CD8-positive, alpha-beta memory T cell (primary cell): ENCODE measurements around the gene MDFI. TPM values are rescaled to one million over a fixed set of nuclear protein-coding genes. Genes with fewer than 3 reads are reported as not detected.

Experiments used
- CTCF ChIA-PET: fragments of 350-600 bp; sonication (Branson Sonifier 250); formaldehyde crosslinking; loops from one replicate; lab custom pipeline; 2021; ENCODE audit warnings: antibody characterized with exemption; lab: Charles Lee
- POLR2A ChIA-PET: fragments of 350-600 bp; sonication (Branson Sonifier 250); formaldehyde crosslinking; loops from one replicate; lab custom pipeline; 2021; ENCODE audit warnings: antibody characterized with exemption; lab: Charles Lee
- DNase-seq, 5 donors: peaks; one replicate each; pipeline versions ENCODE4 v3.0.0 to v3.0.0-alpha.2; 2020 to 2022; ENCODE audit warnings: mixed read lengths in 1 of 5
- H3K27ac ChIP-seq: one replicate; pipeline ENCODE4 v1.7.0; 2013; ENCODE audit warnings: low read depth, mild to moderate bottlenecking, low read length, moderate library complexity
- H3K27me3 ChIP-seq: 2 replicates; pipeline ENCODE4 v1.7.0; 2013; ENCODE audit warnings: low read length, mild to moderate bottlenecking; ENCODE audit not compliant: insufficient read depth, poor library complexity, severe bottlenecking
- H3K36me3 ChIP-seq: 2 replicates; pipeline ENCODE4 v1.7.0; 2013; ENCODE audit warnings: mild to moderate bottlenecking, low read length, moderate library complexity; ENCODE audit not compliant: insufficient read depth
- H3K4me1 ChIP-seq: 2 replicates; pipeline ENCODE4 v1.7.0; 2013; ENCODE audit warnings: mild to moderate bottlenecking, low read length, moderate library complexity; ENCODE audit not compliant: insufficient read depth
- H3K4me3 ChIP-seq: 2 replicates; pipeline ENCODE4 v1.7.0; 2013; ENCODE audit warnings: mild to moderate bottlenecking, low read length
- H3K9me3 ChIP-seq: 2 replicates; pipeline ENCODE4 v1.7.0; 2013; ENCODE audit warnings: mild to moderate bottlenecking, low read length
- H3K27ac Mint-ChIP-seq, 8 donors: one replicate each; pipeline ENCODE4 v1.8.0; 2020 to 2021; ENCODE audit warnings: mixed read lengths in 8 of 8, mild to moderate bottlenecking in 6 of 8, inconsistent platforms in 3 of 8, moderate library complexity in 3 of 8
- H3K27me3 Mint-ChIP-seq, 2 donors: one replicate each; pipeline ENCODE4 v1.8.0; 2020 to 2021; ENCODE audit warnings: mixed read lengths in 2 of 2, mild to moderate bottlenecking in 1 of 2, moderate library complexity in 1 of 2
- H3K36me3 Mint-ChIP-seq, 3 donors: one replicate each; pipeline ENCODE4 v1.8.0; 2020 to 2021; ENCODE audit warnings: mixed read lengths in 3 of 3, inconsistent platforms in 1 of 3, mild to moderate bottlenecking in 1 of 3
- H3K4me1 Mint-ChIP-seq, 3 donors: one replicate each; pipeline ENCODE4 v1.8.0; 2020 to 2021; ENCODE audit warnings: mixed read lengths in 3 of 3, inconsistent platforms in 1 of 3, mild to moderate bottlenecking in 1 of 3
- H3K4me3 Mint-ChIP-seq, 7 donors: one replicate each; pipeline ENCODE4 v1.8.0; 2020 to 2021; ENCODE audit warnings: mixed read lengths in 7 of 7, mild to moderate bottlenecking in 6 of 7, moderate library complexity in 4 of 7, inconsistent platforms in 2 of 7
- H3K9me3 Mint-ChIP-seq, 5 donors: one replicate each; pipeline ENCODE4 v1.8.0; 2020 to 2022; ENCODE audit warnings: mixed read lengths in 5 of 5, mild to moderate bottlenecking in 3 of 5, moderate library complexity in 2 of 5, inconsistent platforms in 1 of 5
- polyA plus RNA-seq: library from polyadenylated mRNA; unstranded; fragments of 300-500 nt; fragmentation: Illumina TruSeq; gene quantifications from one replicate; pipeline ENCODE4 v1.2.3, GENCODE V29; 2021
- total RNA-seq, 2 experiments: library from RNA; stranded (reverse); gene quantifications; one replicate each; pipeline ENCODE4 v1.2.3, GENCODE V29; 2021

The MDFI gene
- total and polyA plus RNA-seq, 3 experiments from 2014 or later: not detected

DNA sequence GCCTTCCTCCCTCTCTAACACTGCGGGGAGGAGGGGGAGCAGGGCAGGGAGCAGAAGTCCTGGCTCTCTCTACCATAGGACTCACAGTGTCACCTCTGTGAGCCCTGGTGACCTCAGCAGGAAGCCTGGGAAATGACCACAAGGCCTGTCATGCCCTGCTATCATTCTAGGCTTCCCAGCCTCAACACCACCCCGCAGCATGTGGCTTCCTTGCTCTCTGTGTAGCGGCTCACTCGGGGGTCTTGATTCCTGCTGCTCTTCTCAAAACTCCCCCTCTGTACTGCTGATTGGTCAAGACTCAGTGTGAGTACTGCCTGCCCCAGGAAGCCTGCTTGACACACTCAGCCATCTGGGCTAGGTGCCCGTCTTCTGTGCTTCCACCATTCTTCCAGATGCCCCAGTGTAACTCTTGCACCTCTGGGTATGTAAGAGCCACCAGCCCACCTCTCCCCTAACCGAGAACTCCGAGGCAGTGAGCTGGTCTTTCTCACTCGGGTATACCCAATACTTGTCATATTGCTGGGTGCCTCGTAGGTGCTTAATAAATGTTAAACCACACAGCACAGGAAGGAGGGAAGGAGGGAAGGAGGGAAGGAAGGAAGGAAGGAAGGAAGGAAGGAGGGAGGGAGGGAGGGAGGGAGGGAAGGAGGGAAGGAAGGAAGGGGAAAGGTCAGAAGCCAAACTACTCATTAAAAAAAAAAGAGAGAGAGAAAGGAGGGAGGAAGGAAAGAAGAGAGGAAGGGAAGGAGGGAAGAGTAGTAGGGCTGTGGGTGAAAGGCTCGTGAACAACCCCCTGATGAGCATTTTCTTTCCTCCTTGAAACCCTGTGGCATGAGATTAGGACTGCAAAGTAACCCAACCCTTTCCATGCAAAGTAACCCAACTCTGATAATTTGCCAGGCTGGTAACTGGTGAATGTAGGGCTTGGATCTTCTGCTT, 5.0 kb downstream of the MDFI start:
- no peak overlapping the region for H3K4me3 ChIP-seq
- CTCF ChIA-PET: no interaction called here

DNA sequence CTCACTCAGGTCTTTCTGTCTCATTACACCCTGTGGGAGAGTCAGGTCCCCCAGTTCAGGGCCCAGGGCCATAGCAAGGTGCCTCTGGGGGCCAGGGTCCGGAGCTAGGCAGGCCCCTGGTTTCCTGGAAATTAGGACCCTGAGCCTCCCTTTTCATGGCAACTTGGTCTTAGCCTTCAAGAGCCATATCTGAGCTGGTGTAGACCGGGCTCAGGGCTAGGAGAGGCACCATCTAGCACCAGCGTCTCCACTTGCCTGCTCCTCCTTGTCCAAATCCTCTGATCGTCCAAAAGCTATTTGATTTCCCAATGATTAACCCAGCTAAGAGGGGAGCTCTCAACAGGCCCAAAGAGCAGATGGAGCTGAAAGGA, 5.6 kb downstream of the MDFI start:
- Histone ChIP-seq H3K36me3 (no peaks in the 10 kb centered on the region), H3K9me3 (no peaks in the 10 kb centered on the region), H3K27ac (no peak overlapping the region), H3K4me3 (no peak overlapping the region), H3K4me1 (no peaks in the 10 kb centered on the region), H3K27me3 (peaks cover 14% of the 10 kb centered on the region)
- Mint-ChIP-seq H3K36me3 (no peaks in the 10 kb centered on the region), H3K27ac (no peak overlapping the region), H3K4me3 (no peak overlapping the region), H3K9me3 (peaks cover 0 to 1% (median 0%) of the 10 kb centered on the region in 5 donors), H3K27me3 (peaks cover 15 to 64% of the 10 kb centered on the region in 2 donors), H3K4me1 (peaks cover 0 to 4% (median 3%) of the 10 kb centered on the region in 3 donors)
- POLR2A ChIA-PET: no interaction called here
- CTCF ChIA-PET: no interaction called here
- DNase-seq: no peak

More for the DNA sequence above, 5.0 kb downstream of the MDFI start:
- Mint-ChIP-seq H3K36me3 (no peaks in the 10 kb centered on the region), H3K27ac (peak overlapping the region in 1 of 8 donors; percentile 79), H3K4me3 (no peak overlapping the region), H3K4me1 (peaks cover 0 to 4% (median 3%) of the 10 kb centered on the region in 3 donors), H3K9me3 (peaks cover 0 to 1% (median 0%) of the 10 kb centered on the region in 5 donors), H3K27me3 (peaks cover 13 to 62% of the 10 kb centered on the region in 2 donors)
- no peak for DNase-seq
- Histone ChIP-seq H3K27ac (no peak overlapping the region), H3K9me3 (no peaks in the 10 kb centered on the region), H3K27me3 (peaks cover 17% of the 10 kb centered on the region), H3K4me1 (no peaks in the 10 kb centered on the region), H3K36me3 (no peaks in the 10 kb centered on the region)
- POLR2A ChIA-PET: interaction anchor here (0.7 kb wide), 1 partner anchor 932 kb away, joined by 3 read pairs; no protein-coding TSS in a partner anchor

DNA sequence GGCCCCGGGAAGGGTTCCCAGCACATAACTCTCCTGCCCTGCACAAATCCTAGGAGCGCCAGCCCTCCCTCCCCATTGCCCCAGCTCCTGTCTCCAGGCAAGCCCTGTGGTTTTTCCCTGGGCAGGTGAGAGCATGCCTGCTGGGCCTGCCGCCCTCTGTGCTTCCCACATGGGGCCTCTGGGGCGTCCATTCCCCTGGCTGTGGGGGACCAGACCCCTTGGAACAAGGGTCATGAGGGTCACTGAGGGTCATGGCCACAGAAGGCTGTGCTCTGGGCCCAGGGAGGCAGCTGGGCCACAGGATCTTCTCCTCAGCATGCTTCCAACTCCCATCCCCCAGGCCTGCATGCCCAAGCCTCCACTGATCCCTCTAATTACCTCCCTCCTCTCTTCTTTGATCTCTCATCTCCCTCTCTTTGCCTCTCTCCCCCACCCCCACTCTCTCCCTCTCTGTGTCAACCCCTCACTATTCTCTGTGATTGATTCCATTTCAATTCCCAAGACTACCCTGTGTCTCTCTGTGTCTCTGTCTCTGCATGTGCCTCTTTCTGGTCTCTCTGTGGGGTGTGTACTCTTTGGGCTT, 6.1 kb downstream of the MDFI start:
- Mint-ChIP-seq H3K27me3 (peaks cover 12 to 59% of the 10 kb centered on the region in 2 donors), H3K9me3 (peaks cover 0 to 1% (median 0%) of the 10 kb centered on the region in 5 donors), H3K4me1 (peaks cover 0 to 4% (median 3%) of the 10 kb centered on the region in 3 donors), H3K36me3 (no peaks in the 10 kb centered on the region), H3K27ac (no peak overlapping the region), H3K4me3 (no peak overlapping the region)
- no peak for DNase-seq
- CTCF ChIA-PET: no interaction called here
- Histone ChIP-seq H3K27ac (no peak overlapping the region), H3K9me3 (no peaks in the 10 kb centered on the region), H3K27me3 (peaks cover 10% of the 10 kb centered on the region), H3K4me3 (no peak overlapping the region), H3K4me1 (no peaks in the 10 kb centered on the region), H3K36me3 (no peaks in the 10 kb centered on the region)
- POLR2A ChIA-PET: no interaction called here

DNA sequence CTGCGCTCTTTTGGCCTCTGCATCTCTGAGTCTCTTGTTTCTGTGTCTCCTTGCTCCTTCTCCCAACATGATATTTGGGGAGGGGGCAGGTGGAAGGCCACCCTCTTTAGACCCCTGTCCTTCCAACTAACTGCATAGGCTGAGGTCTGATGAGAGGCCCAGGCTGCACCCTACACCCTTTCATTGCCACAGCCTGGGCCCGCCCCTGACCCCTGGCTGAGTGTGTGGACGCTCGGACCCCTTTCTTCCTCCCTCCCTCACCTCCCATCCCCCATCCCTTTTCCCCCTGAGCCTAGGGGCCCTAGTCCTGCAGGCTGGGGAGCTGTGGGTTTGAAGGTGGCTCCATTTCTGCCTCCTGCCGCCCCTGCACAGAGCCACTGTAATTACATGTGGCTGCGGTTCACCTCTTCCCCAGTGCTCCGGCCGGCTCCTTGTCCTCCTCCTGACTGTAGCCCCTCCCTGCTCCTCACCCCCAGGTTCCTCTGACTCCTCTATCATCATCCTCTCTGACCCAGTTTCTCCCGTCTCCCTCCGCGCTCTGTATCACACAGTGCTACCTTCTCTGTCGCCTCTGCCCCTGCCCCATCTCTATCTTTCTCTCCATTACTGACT, 6.8 kb downstream of the MDFI start:
- Mint-ChIP-seq H3K9me3 (no peaks in the 10 kb centered on the region), H3K27ac (peak overlapping the region in 2 of 8 donors; percentile 15 to 64), H3K36me3 (no peaks in the 10 kb centered on the region), H3K4me3 (no peak overlapping the region), H3K4me1 (no peaks in the 10 kb centered on the region), H3K27me3 (peaks cover 8 to 52% of the 10 kb centered on the region in 2 donors)
- H3K4me1 ChIP-seq: no peaks in the 10 kb centered on the region
- no peaks in the 10 kb centered on the region for H3K36me3 ChIP-seq
- CTCF ChIA-PET: no interaction called here
- DNase-seq: no peak
- H3K9me3 ChIP-seq: no peaks in the 10 kb centered on the region
- H3K27ac ChIP-seq: no peak overlapping the region
- POLR2A ChIA-PET: no interaction called here
- peaks cover 5% of the 10 kb centered on the region for H3K27me3 ChIP-seq
- H3K4me3 ChIP-seq: no peak overlapping the region

DNA sequence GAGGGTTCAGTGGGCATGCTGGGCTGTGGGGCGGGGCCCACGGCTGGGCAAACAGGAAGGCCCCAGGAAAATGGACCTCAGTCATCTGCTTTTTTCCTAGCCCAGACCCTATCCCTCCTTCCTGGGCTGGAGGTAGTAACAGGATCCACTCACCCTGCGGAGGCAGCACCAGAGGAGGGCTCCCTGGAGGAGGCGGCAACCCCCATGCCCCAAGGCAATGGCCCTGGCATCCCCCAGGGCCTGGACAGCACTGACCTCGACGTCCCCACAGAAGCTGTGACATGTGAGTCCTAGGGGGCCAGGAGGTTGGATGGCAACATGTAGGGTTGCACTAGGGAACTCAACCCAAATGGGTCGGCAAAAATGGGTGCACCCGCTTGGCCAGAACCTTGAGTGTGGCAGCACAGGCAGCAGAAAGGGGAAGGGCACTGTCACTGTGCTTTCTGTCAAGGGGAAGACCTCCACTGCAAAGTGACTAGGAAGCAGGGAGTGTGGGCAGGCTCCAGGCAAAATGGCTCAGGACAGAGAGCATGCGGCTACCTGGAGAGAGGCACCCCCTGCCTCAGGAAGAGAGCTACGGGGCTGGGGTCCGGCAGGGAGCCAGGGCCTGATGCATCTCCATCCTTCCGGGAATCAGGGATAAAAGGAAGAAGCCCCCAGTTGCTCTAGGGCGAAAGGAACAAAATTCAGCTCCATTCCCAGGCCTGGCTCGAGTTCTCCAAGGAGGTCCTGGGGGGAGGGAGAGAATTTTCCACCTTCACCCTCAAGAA, 7.9 kb downstream of the MDFI start:
- Histone ChIP-seq H3K9me3 (no peaks in the 10 kb centered on the region), H3K4me1 (no peaks in the 10 kb centered on the region), H3K36me3 (no peaks in the 10 kb centered on the region), H3K4me3 (no peak overlapping the region), H3K27me3 (peaks cover 4% of the 10 kb centered on the region), H3K27ac (no peak overlapping the region)
- no peak for DNase-seq
- ChIA-PET CTCF (no interaction called here), POLR2A (no interaction called here)
- no peaks in the 10 kb centered on the region for H3K36me3 Mint-ChIP-seq
- no peaks in the 10 kb centered on the region for H3K9me3 Mint-ChIP-seq
- no peaks in the 10 kb centered on the region for H3K4me1 Mint-ChIP-seq
- no peak overlapping the region for H3K27ac Mint-ChIP-seq
- peaks cover 7 to 43% of the 10 kb centered on the region in 2 donors for H3K27me3 Mint-ChIP-seq
- no peak overlapping the region for H3K4me3 Mint-ChIP-seq

DNA sequence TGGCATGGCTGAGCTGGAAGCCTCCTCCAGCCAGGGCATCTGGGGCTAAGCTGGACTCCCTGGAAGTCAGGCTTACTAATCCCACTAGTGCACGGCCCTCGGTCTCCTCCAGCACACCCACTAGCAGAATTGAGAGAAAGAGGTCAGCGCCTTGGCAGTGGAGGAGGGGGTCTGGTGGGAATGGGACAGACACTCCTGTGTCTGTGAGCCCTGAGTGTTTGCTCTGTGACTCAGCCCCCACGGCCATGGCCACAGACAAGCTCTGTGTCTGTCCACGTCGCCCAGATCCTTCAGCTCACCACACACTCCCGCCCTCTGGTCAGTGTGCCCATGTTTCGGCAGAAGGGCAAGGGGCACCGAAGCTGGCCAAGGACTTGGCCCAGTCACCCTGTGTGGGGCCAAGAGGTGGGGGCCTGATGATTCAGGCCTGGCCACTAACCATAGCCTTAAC, 8.8 kb downstream of the MDFI start:
- H3K4me1 ChIP-seq: no peaks in the 10 kb centered on the region
- H3K36me3 ChIP-seq: no peaks in the 10 kb centered on the region
- no peak for DNase-seq
- H3K4me3 ChIP-seq: no peak overlapping the region
- H3K9me3 ChIP-seq: no peaks in the 10 kb centered on the region
- H3K36me3 Mint-ChIP-seq: no peaks in the 10 kb centered on the region
- H3K4me1 Mint-ChIP-seq: no peaks in the 10 kb centered on the region
- POLR2A ChIA-PET: no interaction called here
- no peak overlapping the region for H3K4me3 Mint-ChIP-seq
- peaks cover 6 to 39% of the 10 kb centered on the region in 2 donors for H3K27me3 Mint-ChIP-seq
- H3K27me3 ChIP-seq: peaks cover 4% of the 10 kb centered on the region
- no peak overlapping the region for H3K27ac ChIP-seq
- no peak overlapping the region for H3K27ac Mint-ChIP-seq
- CTCF ChIA-PET: interaction anchor here (0.7 to 1.2 kb wide), 2 partner anchors 36 to 208 kb away, joined by 3 read pairs; no protein-coding TSS in a partner anchor
- no peaks in the 10 kb centered on the region for H3K9me3 Mint-ChIP-seq

DNA sequence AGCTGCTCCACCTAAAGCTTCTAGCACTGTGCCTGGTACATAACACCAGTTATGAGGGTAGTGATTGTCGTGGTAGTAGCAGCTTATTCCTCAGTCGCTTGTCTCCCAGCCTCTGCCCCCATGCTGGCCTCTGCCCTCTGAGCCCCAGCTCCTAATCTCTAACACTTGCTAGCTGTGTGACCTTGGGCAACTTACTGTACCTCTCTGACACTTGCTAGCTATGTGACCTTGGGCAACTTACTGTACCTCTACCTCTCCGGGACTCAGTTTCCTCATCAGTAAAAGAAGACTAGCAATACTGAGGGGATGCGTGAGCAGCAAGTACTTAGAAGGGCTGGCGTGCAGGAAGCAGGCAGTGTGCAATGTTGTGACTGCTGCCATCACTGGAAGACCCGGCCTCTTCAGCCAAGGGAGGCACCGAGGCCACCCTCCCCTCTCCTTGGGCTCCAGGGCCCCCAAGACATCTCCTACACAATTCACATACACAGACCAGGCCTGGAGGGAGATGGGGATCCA, 9.9 kb downstream of the MDFI start:
- H3K27ac Mint-ChIP-seq: no peak overlapping the region
- POLR2A ChIA-PET: interaction anchor here (0.6 kb wide), 1 partner anchor 41 kb away, joined by 3 read pairs; no protein-coding TSS in a partner anchor
- no peak overlapping the region for H3K4me3 ChIP-seq

More for the DNA sequence above, 9.9 kb downstream of the MDFI start:
- Histone ChIP-seq H3K9me3 (no peaks in the 10 kb centered on the region), H3K27me3 (peaks cover 4% of the 10 kb centered on the region), H3K4me1 (no peaks in the 10 kb centered on the region), H3K27ac (no peak overlapping the region), H3K36me3 (no peaks in the 10 kb centered on the region)
- Mint-ChIP-seq H3K4me3 (no peak overlapping the region), H3K36me3 (no peaks in the 10 kb centered on the region), H3K27me3 (peaks cover 6 to 37% of the 10 kb centered on the region in 2 donors), H3K9me3 (no peaks in the 10 kb centered on the region), H3K4me1 (no peaks in the 10 kb centered on the region)
- CTCF ChIA-PET: interaction anchor here (1.2 kb wide), 1 partner anchor 35 kb away, joined by 3 read pairs; no protein-coding TSS in a partner anchor
- DNase-seq: no peak
